ENCODE measurements around the gene KDM5B.
A peak's percentile ranks its signal among the peaks of the same experiment; 100 is the strongest.
"Not testable (repeated sequence)": the region's sequence is repeated elsewhere in the genome, so short reads cannot be mapped to it uniquely, and the experiment has no call there.

The KDM5B gene

DNA sequence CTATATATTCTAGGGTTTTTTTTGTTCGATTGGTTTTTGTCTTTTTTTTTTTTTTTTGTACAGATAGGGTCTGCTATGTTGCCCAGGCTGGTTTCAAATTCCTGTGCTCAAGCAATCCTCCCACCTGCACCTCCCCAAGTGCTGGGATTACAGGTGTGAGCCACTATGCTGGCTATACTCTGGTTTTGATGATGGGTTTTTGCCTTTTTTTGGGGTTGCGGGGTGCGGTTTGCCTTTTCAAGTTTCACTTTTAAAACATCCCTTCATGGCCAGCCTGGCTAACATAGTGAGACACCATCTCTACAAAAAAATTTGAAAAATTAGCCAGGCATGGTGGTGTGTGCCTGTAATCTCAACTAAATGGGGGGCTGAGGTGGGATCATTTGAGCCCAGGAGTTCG lies 10.0 kb downstream of the KDM5B start:
- Histone ChIP-seq H3K9ac (ENCODE audit: low read length) (no peak overlapping the region), H3K27me3 (replicated peaks; ENCODE audit: insufficient read depth, low read length) (no peaks in the 10 kb centered on the region), H3K4me1 (ENCODE audit: low read length) (peaks cover 7% of the 10 kb centered on the region), H2AFZ (ENCODE audit: low read length) (no peak overlapping the region), H3K27ac (ENCODE audit: low read length) (no peak overlapping the region), H3F3A (ENCODE audit: insufficient read depth, low read length) (no peaks in the 10 kb centered on the region; the same call in 1 of the 2 replicates), H3K4me2 (ENCODE audit: low read depth, low read length) (peak overlapping the region; percentile 4; the same call in 1 of the 2 replicates), H3K36me3 (replicated peaks; ENCODE audit: insufficient read depth, low read length) (no peaks in the 10 kb centered on the region), H3K79me2 (ENCODE audit: low read length) (no peaks in the 10 kb centered on the region), H3K9me2 (replicated peaks; ENCODE audit: insufficient read depth, low read length) (no peaks in the 10 kb centered on the region), H3K9me3 (replicated peaks; ENCODE audit: insufficient read depth, low read length) (no peaks in the 10 kb centered on the region), H4K20me1 (ENCODE audit: insufficient read depth, low read length) (no peaks in the 10 kb centered on the region), H3K4me3 (ENCODE audit: low read length) (no peak overlapping the region)
- DNase-seq, result peak; percentile 68
- TF ChIP-seq EZH2 (optimal IDR thresholded peaks at IDR 0.05; ENCODE audit: low read depth, low read length) (no peak), EZH2phosphoT487 (IDR thresholded peaks at IDR 0.05; ENCODE audit: low read length) (no peak)
- TF ChIP-seq, protein P1, sequence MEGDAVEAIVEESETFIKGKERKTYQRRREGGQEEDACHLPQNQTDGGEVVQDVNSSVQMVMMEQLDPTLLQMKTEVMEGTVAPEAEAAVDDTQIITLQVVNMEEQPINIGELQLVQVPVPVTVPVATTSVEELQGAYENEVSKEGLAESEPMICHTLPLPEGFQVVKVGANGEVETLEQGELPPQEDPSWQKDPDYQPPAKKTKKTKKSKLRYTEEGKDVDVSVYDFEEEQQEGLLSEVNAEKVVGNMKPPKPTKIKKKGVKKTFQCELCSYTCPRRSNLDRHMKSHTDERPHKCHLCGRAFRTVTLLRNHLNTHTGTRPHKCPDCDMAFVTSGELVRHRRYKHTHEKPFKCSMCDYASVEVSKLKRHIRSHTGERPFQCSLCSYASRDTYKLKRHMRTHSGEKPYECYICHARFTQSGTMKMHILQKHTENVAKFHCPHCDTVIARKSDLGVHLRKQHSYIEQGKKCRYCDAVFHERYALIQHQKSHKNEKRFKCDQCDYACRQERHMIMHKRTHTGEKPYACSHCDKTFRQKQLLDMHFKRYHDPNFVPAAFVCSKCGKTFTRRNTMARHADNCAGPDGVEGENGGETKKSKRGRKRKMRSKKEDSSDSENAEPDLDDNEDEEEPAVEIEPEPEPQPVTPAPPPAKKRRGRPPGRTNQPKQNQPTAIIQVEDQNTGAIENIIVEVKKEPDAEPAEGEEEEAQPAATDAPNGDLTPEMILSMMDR (IDR thresholded peaks at IDR 0.05; ENCODE audit: low read length), result no peak

DNA sequence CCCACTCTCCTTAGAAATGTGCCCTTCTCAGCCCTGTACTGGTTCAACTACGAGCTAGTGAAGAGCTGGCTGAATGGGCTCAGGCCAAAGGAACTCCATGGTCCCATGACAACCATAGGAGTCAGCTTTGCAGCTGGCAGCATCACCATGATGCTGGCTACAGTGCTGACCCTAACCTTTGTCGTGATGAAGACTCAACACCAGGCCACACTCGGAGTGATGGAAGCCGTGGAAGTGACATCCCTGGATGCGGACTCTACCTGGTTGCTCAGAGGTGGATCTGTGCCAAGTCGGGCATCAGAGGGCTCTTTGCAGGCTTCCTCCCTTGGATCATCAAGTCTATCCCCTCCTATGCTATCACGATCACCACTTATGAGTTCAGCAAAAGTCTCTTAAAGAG lies 11.6 kb downstream of the KDM5B start:
- TF ChIP-seq EZH2phosphoT487 (IDR thresholded peaks at IDR 0.05; ENCODE audit: low read length), result no peak
- TF ChIP-seq EZH2 (optimal IDR thresholded peaks at IDR 0.05; ENCODE audit: low read depth, low read length), result no peak
- TF ChIP-seq, protein P1 (IDR thresholded peaks at IDR 0.05; ENCODE audit: low read length), result no peak
- Histone ChIP-seq H3K4me3 (ENCODE audit: low read length) (no peak overlapping the region), H3K9me2 (replicated peaks; ENCODE audit: insufficient read depth, low read length) (no peaks in the 10 kb centered on the region), H3F3A (ENCODE audit: insufficient read depth, low read length) (no peaks in the 10 kb centered on the region; the same call in 1 of the 2 replicates), H3K9ac (ENCODE audit: low read length) (no peak overlapping the region), H3K4me1 (ENCODE audit: low read length) (peaks cover 7% of the 10 kb centered on the region), H4K20me1 (ENCODE audit: insufficient read depth, low read length) (no peaks in the 10 kb centered on the region), H2AFZ (ENCODE audit: low read length) (no peak overlapping the region), H3K79me2 (ENCODE audit: low read length) (no peaks in the 10 kb centered on the region), H3K4me2 (ENCODE audit: low read depth, low read length) (no peak overlapping the region), H3K27ac (ENCODE audit: low read length) (no peak overlapping the region), H3K27me3 (replicated peaks; ENCODE audit: insufficient read depth, low read length) (no peaks in the 10 kb centered on the region), H3K9me3 (replicated peaks; ENCODE audit: insufficient read depth, low read length) (no peaks in the 10 kb centered on the region), H3K36me3 (replicated peaks; ENCODE audit: insufficient read depth, low read length) (no peaks in the 10 kb centered on the region)
- DNase-seq, result no peak

DNA sequence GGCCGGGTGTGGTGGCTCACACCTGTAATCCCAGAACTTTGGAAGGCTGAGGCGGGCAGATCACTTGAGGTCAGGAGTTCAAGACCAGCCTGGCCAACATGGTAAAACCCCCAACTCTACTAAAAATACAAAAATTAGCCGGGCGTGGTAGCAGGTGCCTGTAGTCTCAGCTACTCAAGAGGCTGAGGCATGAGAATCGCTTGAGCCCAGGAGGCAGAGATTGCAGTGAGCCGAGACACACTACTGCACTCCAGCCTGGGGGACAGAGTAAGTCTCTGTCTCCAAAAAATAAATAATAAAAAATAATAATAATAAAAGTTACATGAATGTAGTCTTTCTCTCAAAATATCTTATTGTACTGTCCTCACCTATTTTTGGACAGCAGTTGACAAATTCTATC lies 13.3 kb downstream of the KDM5B start:
- not testable (repeated sequence) for H3K27me3 ChIP-seq (replicated peaks; ENCODE audit: insufficient read depth, low read length); H3K4me3 ChIP-seq (ENCODE audit: low read length); DNase-seq; H3K27ac ChIP-seq (ENCODE audit: low read length); H3K9ac ChIP-seq (ENCODE audit: low read length); H3K9me3 ChIP-seq (replicated peaks; ENCODE audit: insufficient read depth, low read length); H3K4me2 ChIP-seq (ENCODE audit: low read depth, low read length); H3K36me3 ChIP-seq (replicated peaks; ENCODE audit: insufficient read depth, low read length); H3K79me2 ChIP-seq (ENCODE audit: low read length); H3K4me1 ChIP-seq (ENCODE audit: low read length); H4K20me1 ChIP-seq (ENCODE audit: insufficient read depth, low read length); H3K9me2 ChIP-seq (replicated peaks; ENCODE audit: insufficient read depth, low read length); H2AFZ ChIP-seq (ENCODE audit: low read length); H3F3A ChIP-seq (ENCODE audit: insufficient read depth, low read length)

DNA sequence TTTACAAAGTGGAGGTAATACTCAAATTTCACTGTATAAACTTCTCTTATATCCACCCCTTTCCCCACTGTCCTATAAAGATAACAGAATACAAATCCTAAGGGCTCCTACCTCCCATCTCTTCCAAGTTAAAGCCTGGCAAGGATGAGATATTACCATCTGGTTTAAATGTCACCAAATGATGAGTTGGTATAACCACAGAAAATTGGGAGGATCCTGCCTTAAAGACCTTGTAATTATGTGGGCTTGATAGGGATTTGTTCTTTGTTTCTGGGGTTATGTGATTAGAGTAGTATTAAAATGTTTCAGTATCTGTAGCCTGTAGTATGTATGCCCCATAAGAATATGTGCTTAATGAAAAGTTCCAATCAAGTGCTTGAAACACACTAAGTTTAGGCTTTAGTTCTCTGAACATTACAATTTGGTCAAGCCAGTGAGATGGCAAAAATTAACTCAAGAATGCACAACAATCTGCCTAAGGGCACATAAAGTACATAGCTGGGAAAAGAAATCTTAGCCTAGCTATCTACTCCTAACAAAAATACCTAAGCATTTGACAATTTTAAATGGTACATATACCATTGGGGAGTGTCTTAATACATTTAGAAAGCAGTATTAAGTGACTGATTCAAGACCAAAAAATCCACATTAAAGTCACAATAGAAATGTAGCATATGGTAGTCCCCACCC lies 14.0 kb downstream of the KDM5B start:
- Histone ChIP-seq H3K36me3 (replicated peaks; ENCODE audit: insufficient read depth, low read length) (no peaks in the 10 kb centered on the region), H4K20me1 (ENCODE audit: insufficient read depth, low read length) (no peaks in the 10 kb centered on the region)

More for the DNA sequence above, 14.0 kb downstream of the KDM5B start:
- no peaks in the 10 kb centered on the region; the same call in 1 of the 2 replicates for H3F3A ChIP-seq (ENCODE audit: insufficient read depth, low read length)
- no peak overlapping the region for H2AFZ ChIP-seq (ENCODE audit: low read length)
- H3K27ac ChIP-seq (ENCODE audit: low read length), result no peak overlapping the region
- TF ChIP-seq EZH2phosphoT487 (IDR thresholded peaks at IDR 0.05; ENCODE audit: low read length), result no peak
- no peak for TF ChIP-seq EZH2 (optimal IDR thresholded peaks at IDR 0.05; ENCODE audit: low read depth, low read length)
- TF ChIP-seq, protein P1 (IDR thresholded peaks at IDR 0.05; ENCODE audit: low read length), result no peak
- H3K79me2 ChIP-seq (ENCODE audit: low read length), result no peaks in the 10 kb centered on the region
- peaks cover 7% of the 10 kb centered on the region for H3K4me1 ChIP-seq (ENCODE audit: low read length)
- no peak for DNase-seq
- no peaks in the 10 kb centered on the region for H3K27me3 ChIP-seq (replicated peaks; ENCODE audit: insufficient read depth, low read length)
- H3K9me3 ChIP-seq (replicated peaks; ENCODE audit: insufficient read depth, low read length), result no peaks in the 10 kb centered on the region
- H3K9ac ChIP-seq (ENCODE audit: low read length), result no peak overlapping the region
- H3K4me3 ChIP-seq (ENCODE audit: low read length), result no peak overlapping the region
- no peak overlapping the region for H3K4me2 ChIP-seq (ENCODE audit: low read depth, low read length)
- H3K9me2 ChIP-seq (replicated peaks; ENCODE audit: insufficient read depth, low read length), result no peaks in the 10 kb centered on the region
